T-helper 17 cell (primary cell): Measurements from ENCODE around the gene MTG2. TPM values are rescaled to one million over a fixed set of nuclear protein-coding genes. Genes with fewer than 3 reads are reported as not detected.
A peak's percentile ranks its signal among the peaks of the same experiment; 100 is the strongest.

Experiments
- ATAC-seq: fragments of 150-1000 bp; cut with Tn5 transposase; 2 replicates; pipeline ENCODE4 v1.10.0; 2021; ENCODE audit warnings: mild to moderate bottlenecking, moderate library complexity
- DNase-seq, 3 donors: peaks; one replicate each; pipeline versions ENCODE4 v3.0.0 to v3.0.0-alpha.2; 2020 to 2021
- H3K9me3 ChIP-seq: one replicate; pipeline ENCODE4 v1.7.0; 2013; ENCODE audit warnings: low read length, mild to moderate bottlenecking; ENCODE audit not compliant: control insufficient read depth, poor library complexity, severe bottlenecking
- H3K27ac Mint-ChIP-seq: one replicate; pipeline ENCODE4 v1.8.0; 2022; ENCODE audit warnings: mild to moderate bottlenecking, moderate library complexity, mixed read lengths
- H3K27me3 Mint-ChIP-seq: one replicate; pipeline ENCODE4 v1.8.0; 2022; ENCODE audit warnings: mixed read lengths
- H3K36me3 Mint-ChIP-seq: one replicate; pipeline ENCODE4 v1.8.0; 2022; ENCODE audit warnings: low read depth, mixed read lengths
- H3K4me1 Mint-ChIP-seq: one replicate; pipeline ENCODE4 v1.8.0; 2022; ENCODE audit warnings: mild to moderate bottlenecking, mixed read lengths
- H3K4me3 Mint-ChIP-seq: one replicate; pipeline ENCODE4 v1.8.0; 2022; ENCODE audit warnings: mild to moderate bottlenecking, moderate library complexity, mixed read lengths
- total RNA-seq, 4 donors: library from RNA in 2 of 4; stranded (reverse) in 2 of 4; gene quantifications; one replicate each; pipeline ENCODE4 v1.2.3 and lab custom pipeline; 2022 to 2026

The MTG2 gene
- total RNA-seq, 2 donors from 2014 or later, result 13.8 to 14.3 TPM

GRCh38 chr20:62222266-62222850 is 39.5 kb downstream of the MTG2 start:
- no peaks in the 10 kb centered on the region for H3K9me3 ChIP-seq
- no peak for DNase-seq
- no peak overlapping the region for H3K27ac Mint-ChIP-seq
- H3K36me3 Mint-ChIP-seq, result no peaks in the 10 kb centered on the region
- no peak overlapping the region for H3K4me3 Mint-ChIP-seq
- H3K4me1 Mint-ChIP-seq, result peaks cover 2% of the 10 kb centered on the region
- peaks cover 66% of the 10 kb centered on the region for H3K27me3 Mint-ChIP-seq
- no peak for ATAC-seq

- H3K27ac Mint-ChIP-seq, result no peak overlapping the region
- no peak for ATAC-seq
- no peak overlapping the region for H3K4me3 Mint-ChIP-seq
- peaks cover 62% of the 10 kb centered on the region for H3K27me3 Mint-ChIP-seq
- H3K9me3 ChIP-seq, result no peaks in the 10 kb centered on the region
- H3K36me3 Mint-ChIP-seq, result no peaks in the 10 kb centered on the region
- H3K4me1 Mint-ChIP-seq, result peaks cover 2% of the 10 kb centered on the region
- no peak for DNase-seq
Measured at GRCh38 chr20:62222972-62223371, 40.1 kb downstream of the MTG2 start.

- Mint-ChIP-seq H3K4me3 (no peak overlapping the region), H3K36me3 (no peaks in the 10 kb centered on the region), H3K27me3 (peaks cover 56% of the 10 kb centered on the region), H3K27ac (no peak overlapping the region), H3K4me1 (peaks cover 2% of the 10 kb centered on the region)
- no peak for DNase-seq
- ATAC-seq, result no peak
- no peaks in the 10 kb centered on the region for H3K9me3 ChIP-seq
Measured at GRCh38 chr20:62223571-62223970, 40.7 kb downstream of the MTG2 start.

GRCh38 chr20:62224113-62224855 is 41.5 kb downstream of the MTG2 start:
- H3K9me3 ChIP-seq, result no peaks in the 10 kb centered on the region
- ATAC-seq, result no peak
- DNase-seq, result no peak
- no peaks in the 10 kb centered on the region for H3K36me3 Mint-ChIP-seq
- no peak overlapping the region for H3K4me3 Mint-ChIP-seq
- peak overlapping the region; percentile 79 for H3K27ac Mint-ChIP-seq
- H3K4me1 Mint-ChIP-seq, result peaks cover 2% of the 10 kb centered on the region
- peaks cover 49% of the 10 kb centered on the region for H3K27me3 Mint-ChIP-seq

GRCh38 chr20:62225026-62225425 is 42.2 kb downstream of the MTG2 start:
- peaks cover 2% of the 10 kb centered on the region for H3K4me1 Mint-ChIP-seq
- no peaks in the 10 kb centered on the region for H3K9me3 ChIP-seq
- peaks cover 49% of the 10 kb centered on the region for H3K27me3 Mint-ChIP-seq
- H3K36me3 Mint-ChIP-seq, result no peaks in the 10 kb centered on the region
- no peak for DNase-seq
- H3K27ac Mint-ChIP-seq, result no peak overlapping the region
- no peak overlapping the region for H3K4me3 Mint-ChIP-seq
- no peak for ATAC-seq

GRCh38 chr20:62225820-62226635 is 43.2 kb downstream of the MTG2 start:
- no peak overlapping the region for H3K4me3 Mint-ChIP-seq
- DNase-seq (no peak), ATAC-seq (no peak)
- H3K27me3 Mint-ChIP-seq, result peaks cover 44% of the 10 kb centered on the region
- no peaks in the 10 kb centered on the region for H3K36me3 Mint-ChIP-seq
- no peak overlapping the region for H3K27ac Mint-ChIP-seq
- no peaks in the 10 kb centered on the region for H3K9me3 ChIP-seq
- H3K4me1 Mint-ChIP-seq, result peaks cover 1% of the 10 kb centered on the region

GRCh38 chr20:62226707-62227590 is 44.1 kb downstream of the MTG2 start:
- Mint-ChIP-seq H3K4me3 (no peak overlapping the region), H3K27ac (no peak overlapping the region)

GRCh38 chr20:62227591-62227976 is 44.8 kb downstream of the MTG2 start:
- H3K27ac Mint-ChIP-seq, result no peak overlapping the region
- H3K27me3 Mint-ChIP-seq, result peaks cover 33% of the 10 kb centered on the region
- H3K9me3 ChIP-seq, result no peaks in the 10 kb centered on the region
- ATAC-seq (no peak), DNase-seq (no peak)
- no peak overlapping the region for H3K4me3 Mint-ChIP-seq
- H3K4me1 Mint-ChIP-seq, result no peaks in the 10 kb centered on the region
- no peaks in the 10 kb centered on the region for H3K36me3 Mint-ChIP-seq

More at GRCh38 chr20:62226707-62227590, 44.1 kb downstream of the MTG2 start:
- peaks cover 35% of the 10 kb centered on the region for H3K27me3 Mint-ChIP-seq
- H3K9me3 ChIP-seq, result no peaks in the 10 kb centered on the region
- H3K4me1 Mint-ChIP-seq, result no peaks in the 10 kb centered on the region
- ATAC-seq, result no peak
- no peaks in the 10 kb centered on the region for H3K36me3 Mint-ChIP-seq
- no peak for DNase-seq

- DNase-seq (no peak), ATAC-seq (no peak)
- H3K27me3 Mint-ChIP-seq, result peaks cover 26% of the 10 kb centered on the region
Measured at GRCh38 chr20:62227977-62228958, 45.4 kb downstream of the MTG2 start.

GRCh38 chr20:62228982-62229545 is 46.2 kb downstream of the MTG2 start:
- DNase-seq (no peak), ATAC-seq (no peak)
- no peak overlapping the region for H3K27ac Mint-ChIP-seq
- H3K36me3 Mint-ChIP-seq, result no peaks in the 10 kb centered on the region
- H3K9me3 ChIP-seq, result no peaks in the 10 kb centered on the region
- H3K4me1 Mint-ChIP-seq, result no peaks in the 10 kb centered on the region
- peaks cover 25% of the 10 kb centered on the region for H3K27me3 Mint-ChIP-seq
- no peak overlapping the region for H3K4me3 Mint-ChIP-seq

More at GRCh38 chr20:62227977-62228958, 45.4 kb downstream of the MTG2 start:
- no peaks in the 10 kb centered on the region for H3K4me1 Mint-ChIP-seq
- no peak overlapping the region for H3K4me3 Mint-ChIP-seq
- no peak overlapping the region for H3K27ac Mint-ChIP-seq
- no peaks in the 10 kb centered on the region for H3K9me3 ChIP-seq
- H3K36me3 Mint-ChIP-seq, result no peaks in the 10 kb centered on the region

GRCh38 chr20:62229667-62230066 is 46.8 kb downstream of the MTG2 start:
- no peak for DNase-seq
- H3K4me3 Mint-ChIP-seq, result no peak overlapping the region
- ATAC-seq, result no peak
- no peak overlapping the region for H3K27ac Mint-ChIP-seq
- H3K4me1 Mint-ChIP-seq, result no peaks in the 10 kb centered on the region
- H3K27me3 Mint-ChIP-seq, result peaks cover 22% of the 10 kb centered on the region
- no peaks in the 10 kb centered on the region for H3K36me3 Mint-ChIP-seq
- no peaks in the 10 kb centered on the region for H3K9me3 ChIP-seq

- Mint-ChIP-seq H3K4me3 (no peak overlapping the region), H3K4me1 (no peaks in the 10 kb centered on the region), H3K27me3 (peaks cover 19% of the 10 kb centered on the region), H3K36me3 (no peaks in the 10 kb centered on the region), H3K27ac (no peak overlapping the region)
- no peak for ATAC-seq
- H3K9me3 ChIP-seq, result no peaks in the 10 kb centered on the region
- no peak for DNase-seq
Measured at GRCh38 chr20:62230276-62230675, 47.4 kb downstream of the MTG2 start.
